Stromal cell of bone marrow (primary cell): ENCODE results near the gene MYCN.

Experiments used
- DNase-seq: peaks from one replicate; pipeline ENCODE4 v3.0.0-alpha.2; 2012; ENCODE audit warnings: low read depth

MYCN gene

DNA sequence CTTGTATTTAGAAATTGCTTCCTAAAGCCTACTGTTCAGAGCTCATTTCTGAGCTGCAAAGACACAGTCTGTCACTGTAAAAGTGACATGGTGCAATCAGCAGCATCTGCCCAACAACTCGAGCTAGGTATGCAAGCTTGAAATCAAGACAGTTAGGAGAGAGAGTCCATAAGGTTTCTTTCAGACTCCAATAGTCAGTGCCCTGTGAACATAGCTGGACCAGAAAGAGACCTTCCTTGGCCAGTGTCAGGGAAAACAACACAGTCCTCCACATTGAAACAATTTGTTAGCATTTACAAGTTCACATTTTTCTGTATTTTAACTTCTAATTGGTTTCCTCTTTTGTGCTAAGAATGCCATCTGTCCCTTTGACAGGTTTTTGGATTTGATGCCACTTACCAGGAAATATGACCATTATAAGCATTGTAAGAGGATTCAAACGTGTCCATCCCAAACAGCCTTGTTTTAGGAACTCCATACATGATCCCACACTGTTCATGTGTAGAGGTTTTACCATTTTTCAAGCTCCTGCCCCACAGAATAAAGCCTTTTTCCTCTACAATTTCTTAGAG is 8.9 kb upstream of the MYCN start:
- no peak for DNase-seq

DNA sequence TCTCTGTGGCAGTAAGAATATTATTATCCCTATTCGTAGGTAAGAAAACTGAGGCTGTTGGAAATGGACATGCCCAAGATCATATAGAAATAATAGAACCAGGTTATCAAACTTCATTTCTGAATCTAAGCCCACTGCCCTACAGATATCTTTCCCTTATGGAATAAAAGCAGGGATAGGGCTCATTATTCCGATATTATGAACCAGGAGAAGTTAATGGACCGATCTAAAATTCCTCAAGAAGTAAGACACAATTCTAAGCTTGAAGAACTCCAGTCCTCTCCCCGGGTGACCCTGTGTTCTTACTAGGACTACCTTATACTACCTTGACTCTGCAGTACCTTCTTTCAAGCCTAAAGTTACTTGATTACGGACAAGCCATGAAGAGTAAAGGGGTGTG is 8.4 kb upstream of the MYCN start:
- no peak for DNase-seq

DNA sequence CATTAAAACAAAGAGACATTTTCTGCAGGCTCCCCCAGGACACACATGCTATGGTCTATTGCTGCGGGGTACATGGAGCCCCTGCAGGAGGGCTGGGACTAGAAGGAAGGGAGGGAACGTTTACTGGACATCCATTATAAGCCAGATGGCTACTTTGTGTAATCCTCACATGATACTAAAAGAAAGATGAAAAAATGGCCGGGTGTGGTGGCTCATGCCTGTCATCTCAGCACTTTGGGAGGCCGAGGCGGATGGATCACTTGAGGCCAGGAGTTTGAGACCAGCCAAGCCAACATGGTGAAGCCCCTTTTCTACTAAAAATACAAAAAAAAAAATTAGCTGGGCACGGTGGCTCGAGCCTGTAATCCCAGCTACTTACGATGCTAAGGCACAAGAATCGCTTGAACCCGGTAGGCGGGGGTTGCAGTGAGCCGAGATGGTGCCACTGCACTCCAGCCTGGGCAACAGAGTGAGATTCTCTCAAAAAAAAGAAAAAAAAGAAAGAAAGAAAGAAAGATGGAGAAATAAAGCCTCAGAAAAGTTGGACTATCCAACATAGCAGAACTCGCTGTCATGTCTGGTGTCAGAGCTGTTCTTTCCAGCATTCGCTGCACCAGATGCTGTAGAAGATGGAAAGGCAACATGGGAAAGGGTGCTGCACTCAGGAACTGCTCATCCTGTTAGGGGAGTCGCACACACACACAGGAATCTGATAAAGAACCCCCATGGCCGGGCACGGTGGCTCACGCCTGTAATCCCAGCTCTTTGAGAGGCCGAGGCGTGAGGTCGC is 7.8 kb upstream of the MYCN start:
- no peak for DNase-seq

DNA sequence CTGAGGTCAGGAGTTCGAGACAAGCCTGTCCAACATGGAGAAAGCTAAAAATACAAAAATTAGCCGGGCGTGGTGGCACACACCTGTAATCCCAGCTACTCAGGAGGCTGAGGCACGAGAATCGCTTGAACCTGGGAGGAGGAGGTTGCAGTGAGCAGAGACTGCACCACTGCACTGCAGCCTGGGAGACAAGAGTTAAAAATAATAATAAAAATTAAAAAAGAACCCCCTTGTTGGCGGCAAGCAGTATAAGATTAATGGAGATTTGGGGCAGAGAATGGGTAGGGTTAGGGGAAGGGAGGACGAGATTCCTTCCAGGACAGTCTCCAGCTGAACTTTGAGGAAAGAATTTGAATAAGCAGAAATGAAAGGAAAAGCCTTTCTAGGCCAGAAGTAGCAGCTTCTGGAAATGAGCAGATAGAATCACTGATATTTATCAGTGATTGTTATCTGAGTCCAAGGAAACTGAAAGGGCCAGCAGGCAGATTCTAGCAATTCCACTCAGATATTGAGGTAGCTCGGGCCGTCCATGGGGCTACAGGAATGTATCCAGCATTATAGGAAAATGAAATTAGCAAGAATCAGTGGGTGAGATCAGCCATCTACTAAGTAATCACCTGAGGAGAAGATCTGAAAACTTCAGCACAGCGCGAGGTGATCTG is 7.0 kb upstream of the MYCN start:
- DNase-seq, result no peak

DNA sequence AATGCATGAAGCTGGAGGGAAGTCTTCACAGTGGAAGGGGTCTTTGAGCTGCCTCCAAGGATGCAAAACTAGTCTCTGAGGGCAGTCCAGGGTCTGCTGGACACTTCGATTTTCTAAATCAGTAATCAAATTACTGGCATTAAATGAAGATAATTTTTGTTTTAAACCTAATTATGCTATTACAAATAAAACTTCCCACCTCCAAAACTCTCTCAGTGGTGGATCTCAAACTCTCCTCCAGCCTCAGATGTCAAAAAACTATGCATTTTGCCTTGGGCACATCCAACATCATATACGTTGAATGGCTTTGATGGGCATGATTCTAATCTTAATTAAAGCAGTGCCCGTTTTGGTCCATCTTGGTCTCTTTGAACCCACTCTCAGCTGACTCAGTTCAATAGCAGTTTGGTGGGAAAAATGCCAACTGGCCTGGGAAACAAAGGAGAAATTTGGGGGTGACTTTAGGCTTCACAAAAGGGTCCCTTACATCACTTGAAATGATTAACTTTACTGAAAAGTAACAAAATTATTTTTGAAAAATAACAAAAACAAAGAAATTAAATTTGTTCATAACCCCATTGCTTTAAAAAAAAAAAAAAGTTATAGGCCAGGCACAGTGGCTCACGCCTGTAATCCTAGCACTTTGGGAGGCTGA is 5.9 kb upstream of the MYCN start:
- no peak for DNase-seq

DNA sequence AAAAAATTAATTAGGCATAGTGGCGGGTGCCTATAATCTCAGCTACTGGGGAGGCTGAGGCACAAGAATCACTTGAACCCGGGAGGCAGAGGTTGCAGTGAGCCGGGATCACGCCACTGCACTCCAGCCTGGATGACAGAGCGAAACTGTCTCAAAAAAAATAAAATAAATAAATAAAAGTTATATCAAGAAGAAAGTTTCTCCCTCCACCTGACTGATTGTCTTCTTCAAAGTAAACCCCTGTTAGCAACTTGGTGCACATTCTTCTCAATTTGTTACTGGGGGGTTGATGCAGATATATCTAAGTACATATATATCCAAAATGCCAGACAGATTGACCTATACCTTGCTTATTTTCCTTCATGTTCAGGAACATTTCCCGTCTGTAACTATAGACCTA is 5.2 kb upstream of the MYCN start:
- DNase-seq, result no peak

DNA sequence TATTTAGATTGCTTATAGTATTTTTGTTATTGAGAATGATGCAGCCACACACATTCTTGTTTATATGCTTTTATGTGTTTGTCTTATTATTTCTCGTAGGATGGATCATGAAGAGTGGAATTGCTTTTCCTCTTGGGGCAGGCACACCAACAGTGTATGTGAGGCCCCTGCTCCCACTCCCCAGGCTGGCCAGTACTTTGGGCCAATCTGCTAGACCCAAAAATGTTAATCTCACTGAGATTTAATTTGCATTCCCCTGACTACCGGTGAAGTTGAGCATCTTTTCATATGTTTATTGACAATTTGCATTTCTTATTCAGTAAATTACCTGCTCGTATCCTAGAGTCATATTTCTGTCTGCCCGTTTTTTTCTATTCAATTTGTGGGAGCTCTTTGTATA is 4.7 kb upstream of the MYCN start:
- no peak for DNase-seq

DNA sequence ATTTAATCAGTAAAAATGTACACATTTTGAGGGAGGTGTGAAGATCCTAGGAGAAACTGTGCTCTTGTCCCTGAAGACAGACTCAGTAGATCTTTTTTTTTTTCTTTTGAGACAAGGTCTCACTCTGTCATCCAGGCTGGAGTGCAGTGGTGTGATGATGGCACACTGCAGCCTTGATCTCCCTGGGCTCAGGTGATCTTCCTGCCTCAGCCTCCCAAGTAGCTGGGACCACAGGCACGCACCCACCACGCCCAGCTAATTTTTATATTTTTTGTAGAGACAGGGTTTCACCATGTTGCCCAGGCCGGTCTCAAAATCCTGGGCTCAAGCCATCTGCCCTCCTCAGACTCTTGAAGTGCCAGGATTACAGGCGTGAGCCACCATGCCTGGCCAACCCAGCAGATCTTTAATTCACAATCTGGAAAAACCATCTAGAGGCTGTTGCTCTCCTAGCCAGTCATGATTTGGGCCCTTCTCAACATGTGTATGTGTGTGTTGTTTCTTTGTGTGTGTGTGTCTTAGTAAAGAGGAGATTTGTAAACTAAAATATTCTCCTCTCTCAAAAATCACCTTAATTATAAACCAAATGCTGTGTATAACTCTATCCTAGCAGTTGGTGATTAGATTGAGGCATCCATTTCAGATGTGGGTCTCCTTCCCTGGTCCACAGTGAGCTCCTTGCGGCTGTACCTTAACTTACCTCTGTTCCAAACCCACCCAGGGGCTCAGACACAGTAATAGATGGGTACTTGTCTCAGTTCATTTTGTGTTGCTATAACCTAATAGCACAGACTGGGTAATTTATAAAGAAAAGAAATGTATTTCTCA is 3.9 kb upstream of the MYCN start:
- no peak for DNase-seq

DNA sequence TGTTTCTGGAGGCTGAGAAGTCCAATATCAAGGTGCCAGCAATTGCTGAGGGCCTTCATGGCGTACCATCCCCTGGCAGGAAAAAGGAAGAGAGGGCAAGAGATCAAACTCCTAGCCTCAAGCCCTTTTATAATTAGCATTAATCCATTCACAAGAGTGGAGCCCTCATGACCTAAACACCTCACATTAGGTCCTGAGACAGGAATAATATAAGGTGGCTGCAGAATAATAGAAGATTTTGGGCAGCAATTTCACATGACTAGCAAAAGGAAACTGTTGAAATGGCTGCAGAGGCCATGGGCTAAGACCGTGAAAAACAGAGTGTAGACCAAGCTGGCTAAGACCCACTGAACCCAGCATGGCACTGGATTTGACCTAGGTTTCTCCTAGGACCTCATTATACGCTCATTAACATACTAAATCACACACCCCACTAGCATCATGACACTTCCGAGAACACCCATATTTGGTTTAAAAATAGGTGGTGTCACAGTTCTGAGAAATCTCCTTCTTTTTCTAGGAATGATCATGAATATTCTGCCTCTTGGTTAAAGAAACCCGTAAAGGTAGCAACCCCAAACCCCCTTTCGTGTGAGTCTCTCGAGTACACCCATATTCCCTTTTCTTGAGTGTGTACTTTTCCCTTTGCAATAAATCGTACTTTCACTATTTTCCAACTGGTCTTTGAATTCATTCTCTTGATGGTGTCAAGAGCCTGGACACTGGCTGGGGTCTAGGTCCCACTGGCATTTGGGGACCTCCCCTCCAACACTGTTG is 3.1 kb upstream of the MYCN start:
- DNase-seq, result no peak

DNA sequence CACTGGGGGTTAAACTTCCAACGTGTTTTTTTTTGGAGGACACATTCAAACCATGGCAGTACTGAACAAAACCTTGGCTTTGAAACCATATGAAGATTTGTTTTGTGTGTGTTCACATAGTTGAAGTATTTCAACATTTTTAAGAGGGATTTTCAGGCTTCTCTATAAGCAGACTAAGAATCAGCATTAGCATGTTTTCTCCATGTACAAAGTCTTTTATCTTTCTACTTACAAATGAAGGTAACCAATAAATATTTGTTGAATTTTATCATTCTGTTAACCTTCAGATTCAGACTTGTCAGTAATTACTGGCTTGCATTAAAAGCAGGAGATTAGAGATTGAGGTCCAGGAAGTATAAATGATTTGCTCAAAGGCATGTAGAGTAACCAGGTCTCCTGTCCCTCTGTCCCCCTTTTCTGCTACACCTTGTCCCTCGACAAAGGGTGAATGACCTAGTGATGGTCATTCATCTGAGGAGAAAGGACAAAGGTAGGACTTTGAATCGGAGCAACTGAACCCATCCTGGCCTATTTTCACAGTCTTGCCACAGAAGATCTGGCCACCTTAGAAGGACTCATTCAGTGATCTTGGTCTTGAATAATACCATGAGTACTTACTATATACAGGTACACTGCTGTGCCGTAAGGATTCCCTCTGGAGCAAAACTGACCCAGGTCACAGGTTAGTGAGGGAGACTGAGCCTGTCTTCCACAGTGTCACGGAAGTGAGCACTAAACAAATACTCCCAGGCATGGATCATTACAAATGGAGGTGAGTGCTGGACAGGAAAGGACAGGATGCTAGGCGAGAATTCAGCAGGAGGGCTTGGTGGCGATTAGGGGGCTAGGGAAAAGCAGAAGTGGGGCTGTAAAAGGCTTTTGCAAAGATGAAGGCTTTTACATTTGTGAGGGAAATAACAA is 2.2 kb upstream of the MYCN start:
- no peak for DNase-seq

DNA sequence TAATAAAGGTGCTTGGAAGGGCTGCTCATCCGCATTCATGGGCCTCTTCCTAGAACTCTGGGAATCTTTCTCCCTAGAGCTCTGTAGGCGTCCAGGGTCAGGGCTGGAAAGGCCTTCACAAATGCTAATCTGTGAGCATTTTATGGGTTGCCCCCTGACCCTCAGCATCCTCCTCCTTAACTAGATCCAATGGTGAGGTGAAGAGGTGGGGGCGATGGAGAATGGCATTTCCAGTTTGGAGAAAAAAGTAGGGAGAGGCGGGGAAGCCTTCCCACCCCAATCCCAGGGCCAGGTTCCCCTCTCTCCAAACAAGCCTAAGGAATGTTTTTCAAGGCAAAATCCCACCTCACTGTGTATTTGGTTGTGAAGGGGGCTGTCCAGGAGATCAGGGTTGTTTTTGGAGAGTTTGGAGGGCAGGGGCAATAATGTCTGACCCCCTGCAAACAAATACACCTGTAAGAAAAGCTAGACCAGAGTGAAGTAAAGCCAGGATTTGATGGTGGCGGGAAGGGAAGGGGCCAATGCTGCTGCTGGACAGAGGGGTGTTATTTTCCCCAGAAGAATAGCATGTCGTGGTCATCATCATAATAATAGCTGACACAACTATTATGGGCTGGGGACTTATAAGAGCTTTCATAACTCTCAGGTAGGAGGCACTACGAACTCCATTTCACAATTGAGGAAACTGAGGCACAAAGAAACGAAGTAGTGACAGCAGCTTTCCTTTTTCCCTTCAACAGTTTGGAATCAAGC is 1.4 kb upstream of the MYCN start:
- DNase-seq, result no peak

DNA sequence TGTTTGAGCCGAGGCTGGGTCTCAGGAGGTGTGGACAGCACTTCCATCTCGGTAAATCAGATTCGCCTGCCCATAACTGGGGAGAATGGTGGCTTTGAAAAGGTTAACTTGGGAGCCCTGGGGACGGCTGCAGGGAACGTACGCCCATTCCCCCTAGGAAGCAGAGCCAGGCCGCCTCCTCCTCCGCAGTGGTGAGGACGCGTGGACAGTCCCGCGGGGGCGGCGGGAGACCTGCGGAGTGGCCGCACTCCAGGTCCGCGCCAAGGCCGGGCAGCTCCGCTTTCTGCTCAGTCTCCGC is 845 bp upstream of the MYCN start:
- no peak for DNase-seq

DNA sequence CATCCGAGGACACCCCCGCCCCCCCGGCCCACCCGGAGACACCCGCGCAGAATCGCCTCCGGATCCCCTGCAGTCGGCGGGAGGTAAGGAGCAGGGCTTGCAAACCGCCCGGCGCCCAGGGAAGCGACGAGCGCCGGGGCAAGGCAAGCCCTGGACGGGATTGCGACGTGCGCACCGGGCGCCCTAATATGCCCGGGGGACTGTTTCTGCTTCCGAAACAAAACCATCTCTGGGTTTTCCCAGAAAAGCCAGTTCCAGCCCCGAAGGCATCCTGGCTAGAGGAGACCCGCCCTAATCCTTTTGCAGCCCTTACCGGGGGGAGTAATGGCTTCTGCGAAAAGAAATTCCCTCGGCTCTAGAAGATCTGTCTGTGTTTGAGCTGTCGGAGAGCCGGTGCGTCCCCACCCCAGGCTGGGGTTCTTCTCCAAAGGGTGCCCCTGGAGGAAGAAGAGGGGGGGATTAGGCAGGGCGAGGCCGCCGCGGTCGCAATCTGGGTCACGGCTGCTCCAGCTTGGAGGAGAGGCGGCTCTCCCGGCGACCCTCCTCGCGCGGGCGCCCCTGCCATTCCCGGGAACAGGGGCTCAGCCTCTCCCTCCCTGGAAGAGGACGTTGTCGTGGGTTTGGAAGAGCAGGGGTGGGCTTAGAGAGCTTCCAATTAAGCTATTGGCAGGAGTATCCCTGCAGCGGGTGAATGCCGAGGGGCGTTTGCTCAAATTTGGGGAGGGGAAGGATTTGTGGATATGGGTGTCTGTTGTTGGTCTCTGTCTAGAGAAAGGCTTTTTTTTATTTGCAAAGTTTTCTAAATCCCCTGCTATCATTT is 521 bp downstream of the MYCN start:
- DNase-seq, result no peak

DNA sequence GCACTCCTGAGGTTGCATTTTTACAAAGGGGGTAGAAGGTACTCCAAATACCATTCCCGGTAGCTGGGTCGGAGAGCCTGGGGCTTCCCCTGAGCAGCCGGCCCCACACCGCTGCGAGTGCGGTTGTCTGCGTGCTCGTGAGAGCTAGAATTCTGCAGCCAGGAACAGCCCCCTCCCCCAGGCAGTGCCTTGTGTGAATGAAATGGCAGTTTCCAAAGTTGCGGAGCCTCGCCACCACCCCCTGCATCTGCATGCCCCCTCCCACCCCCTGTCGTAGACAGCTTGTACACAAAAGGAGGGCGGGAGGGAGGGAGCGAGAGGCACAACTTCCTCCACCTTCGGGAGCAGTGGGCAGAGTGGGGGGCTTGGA is 1.1 kb downstream of the MYCN start:
- no peak for DNase-seq

DNA sequence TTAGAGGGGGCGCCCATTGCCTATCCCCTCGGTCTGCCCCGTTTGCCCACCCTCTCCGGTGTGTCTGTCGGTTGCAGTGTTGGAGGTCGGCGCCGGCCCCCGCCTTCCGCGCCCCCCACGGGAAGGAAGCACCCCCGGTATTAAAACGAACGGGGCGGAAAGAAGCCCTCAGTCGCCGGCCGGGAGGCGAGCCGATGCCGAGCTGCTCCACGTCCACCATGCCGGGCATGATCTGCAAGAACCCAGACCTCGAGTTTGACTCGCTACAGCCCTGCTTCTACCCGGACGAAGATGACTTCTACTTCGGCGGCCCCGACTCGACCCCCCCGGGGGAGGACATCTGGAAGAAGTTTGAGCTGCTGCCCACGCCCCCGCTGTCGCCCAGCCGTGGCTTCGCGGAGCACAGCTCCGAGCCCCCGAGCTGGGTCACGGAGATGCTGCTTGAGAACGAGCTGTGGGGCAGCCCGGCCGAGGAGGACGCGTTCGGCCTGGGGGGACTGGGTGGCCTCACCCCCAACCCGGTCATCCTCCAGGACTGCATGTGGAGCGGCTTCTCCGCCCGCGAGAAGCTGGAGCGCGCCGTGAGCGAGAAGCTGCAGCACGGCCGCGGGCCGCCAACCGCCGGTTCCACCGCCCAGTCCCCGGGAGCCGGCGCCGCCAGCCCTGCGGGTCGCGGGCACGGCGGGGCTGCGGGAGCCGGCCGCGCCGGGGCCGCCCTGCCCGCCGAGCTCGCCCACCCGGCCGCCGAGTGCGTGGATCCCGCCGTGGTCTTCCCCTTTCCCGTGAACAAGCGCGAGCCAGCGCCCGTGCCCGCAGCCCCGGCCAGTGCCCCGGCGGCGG is 1.7 kb downstream of the MYCN start:
- no peak for DNase-seq

DNA sequence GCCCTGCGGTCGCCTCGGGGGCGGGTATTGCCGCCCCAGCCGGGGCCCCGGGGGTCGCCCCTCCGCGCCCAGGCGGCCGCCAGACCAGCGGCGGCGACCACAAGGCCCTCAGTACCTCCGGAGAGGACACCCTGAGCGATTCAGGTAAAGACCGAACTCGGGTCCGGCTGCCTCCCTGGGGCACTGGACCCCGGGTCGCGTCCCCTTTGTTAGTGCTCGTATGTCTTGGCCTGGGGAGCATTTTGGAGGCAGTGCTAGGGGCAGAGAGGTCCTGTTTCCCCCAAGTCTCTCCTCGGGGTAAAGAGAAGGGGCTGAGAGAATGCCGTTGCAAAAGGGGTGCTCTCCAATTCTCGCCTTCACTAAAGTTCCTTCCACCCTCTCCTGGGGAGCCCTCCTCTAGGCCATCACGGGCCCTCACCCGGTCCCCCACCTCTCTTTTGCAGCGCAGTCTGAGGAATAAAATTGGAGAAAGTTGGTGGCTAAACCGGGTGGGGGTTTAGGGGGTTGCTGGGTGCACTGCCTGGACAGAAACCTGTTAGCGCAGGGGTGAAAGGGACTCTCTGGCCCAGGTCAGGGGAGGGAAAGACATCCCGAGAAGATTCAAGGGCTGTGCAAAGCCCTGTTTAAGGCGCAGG is 2.5 kb downstream of the MYCN start:
- no peak for DNase-seq
